Activated B cell treated with CpG ODN at 0.5 μM for 24 hours (primary cell): ENCODE data around the gene LUC7L2. TPM values are rescaled to one million over a fixed set of nuclear protein-coding genes. Genes with fewer than 3 reads are reported as not detected.
"Not testable (repeated sequence)": the region's sequence is repeated elsewhere in the genome, so short reads cannot be mapped to it uniquely, and the experiment has no call there.

Experiments used
- ATAC-seq: fragments of 200-7000 bp; cut with Tn5 transposase; one replicate; pipeline ENCODE4 v1.10.0; 2021; ENCODE audit warnings: low read depth, mild to moderate bottlenecking, moderate library complexity
- CTCF ChIA-PET: fragments of 350-600 bp; sonication (Branson Sonifier 250); formaldehyde crosslinking; loops from one replicate; lab custom pipeline; 2021; ENCODE audit warnings: antibody characterized with exemption; lab: Charles Lee
- POLR2A ChIA-PET: fragments of 350-600 bp; sonication (Branson Sonifier 250); formaldehyde crosslinking; loops from one replicate; lab custom pipeline; 2021; ENCODE audit warnings: antibody characterized with exemption; lab: Charles Lee
- DNase-seq: peaks from one replicate; pipeline ENCODE4 v3.0.0; 2022
- H3K27ac Mint-ChIP-seq: one replicate; pipeline ENCODE4 v1.8.0; 2020; ENCODE audit warnings: mixed read lengths
- H3K27me3 Mint-ChIP-seq: one replicate; pipeline ENCODE4 v1.8.0; 2021; ENCODE audit warnings: mixed read lengths
- H3K36me3 Mint-ChIP-seq: one replicate; pipeline ENCODE4 v1.8.0; 2021; ENCODE audit warnings: low read depth, mixed read lengths
- H3K4me1 Mint-ChIP-seq: one replicate; pipeline ENCODE4 v1.8.0; 2021; ENCODE audit warnings: mixed read lengths
- H3K4me3 Mint-ChIP-seq: one replicate; pipeline ENCODE4 v1.8.0; 2020; ENCODE audit warnings: mild to moderate bottlenecking, mixed read lengths
- H3K9me3 Mint-ChIP-seq: one replicate; pipeline ENCODE4 v1.8.0; 2020; ENCODE audit warnings: mixed read lengths
- intact Hi-C: fragments of 100-400 bp; cut with micrococcal nuclease; formaldehyde crosslinking; loops from one replicate; pipeline ENCODE4 v1.15.1; 2024
- total RNA-seq: library from RNA; stranded (reverse); gene quantifications from 2 replicates; pipeline ENCODE4 v1.2.3, GENCODE V29; 2022
- TF ChIP-seq, protein P1 (sequence below): fragments of 200-600 bp; IDR thresholded peaks from one replicate; pipeline ENCODE4 v1.8.0; 2022; ENCODE audit warnings: antibody characterized with exemption, mild to moderate bottlenecking

LUC7L2 gene
- total RNA-seq, 1 donor from 2014 or later: 118 TPM

DNA sequence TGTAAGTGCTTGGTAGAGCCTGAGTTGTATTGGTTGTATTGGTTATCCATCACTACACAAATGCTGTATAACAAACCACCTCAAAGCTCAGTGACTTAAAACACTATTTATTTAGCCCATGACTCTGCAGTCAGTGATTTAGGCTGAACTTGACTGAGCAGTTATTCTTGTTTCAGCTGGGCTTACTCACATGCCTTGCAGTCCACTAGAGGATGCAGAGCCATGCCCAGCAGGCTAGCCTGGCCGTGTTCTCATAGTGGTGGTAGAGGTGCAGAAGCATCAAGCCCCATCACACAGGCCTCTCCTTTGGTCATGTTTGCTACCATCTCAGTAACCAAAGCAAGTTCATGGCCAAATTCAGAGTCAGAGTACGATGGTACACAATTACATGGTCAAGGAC is 43.9 kb downstream of the LUC7L2 start:
- Mint-ChIP-seq H3K27me3 (no peaks in the 10 kb centered on the region), H3K36me3 (peaks cover 80% of the 10 kb centered on the region)

DNA sequence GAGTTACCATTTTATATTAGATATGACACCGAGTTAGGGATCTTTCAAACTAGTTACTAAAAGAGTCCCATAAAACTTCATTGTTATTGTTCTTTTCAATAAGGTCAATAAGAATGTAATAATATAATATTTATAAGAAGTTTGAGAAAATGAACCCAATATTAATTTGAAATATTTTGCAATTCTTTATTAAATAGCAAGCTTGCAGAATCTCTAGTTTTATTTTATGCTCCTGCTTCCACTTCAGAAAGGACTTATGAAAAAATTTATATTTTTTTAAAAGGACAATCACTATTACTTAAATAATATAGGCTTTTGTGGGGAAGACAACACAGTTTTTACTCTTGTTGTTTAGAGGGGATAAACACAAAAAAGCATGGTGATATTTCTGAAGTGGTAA is 47.9 kb downstream of the LUC7L2 start:
- Mint-ChIP-seq H3K4me3 (no peak overlapping the region), H3K27ac (no peak overlapping the region), H3K27me3 (no peaks in the 10 kb centered on the region), H3K36me3 (peaks cover 75% of the 10 kb centered on the region), H3K4me1 (no peaks in the 10 kb centered on the region), H3K9me3 (no peaks in the 10 kb centered on the region)
- ChIA-PET CTCF (no interaction called here), POLR2A (no interaction called here)
- TF ChIP-seq, protein P1, sequence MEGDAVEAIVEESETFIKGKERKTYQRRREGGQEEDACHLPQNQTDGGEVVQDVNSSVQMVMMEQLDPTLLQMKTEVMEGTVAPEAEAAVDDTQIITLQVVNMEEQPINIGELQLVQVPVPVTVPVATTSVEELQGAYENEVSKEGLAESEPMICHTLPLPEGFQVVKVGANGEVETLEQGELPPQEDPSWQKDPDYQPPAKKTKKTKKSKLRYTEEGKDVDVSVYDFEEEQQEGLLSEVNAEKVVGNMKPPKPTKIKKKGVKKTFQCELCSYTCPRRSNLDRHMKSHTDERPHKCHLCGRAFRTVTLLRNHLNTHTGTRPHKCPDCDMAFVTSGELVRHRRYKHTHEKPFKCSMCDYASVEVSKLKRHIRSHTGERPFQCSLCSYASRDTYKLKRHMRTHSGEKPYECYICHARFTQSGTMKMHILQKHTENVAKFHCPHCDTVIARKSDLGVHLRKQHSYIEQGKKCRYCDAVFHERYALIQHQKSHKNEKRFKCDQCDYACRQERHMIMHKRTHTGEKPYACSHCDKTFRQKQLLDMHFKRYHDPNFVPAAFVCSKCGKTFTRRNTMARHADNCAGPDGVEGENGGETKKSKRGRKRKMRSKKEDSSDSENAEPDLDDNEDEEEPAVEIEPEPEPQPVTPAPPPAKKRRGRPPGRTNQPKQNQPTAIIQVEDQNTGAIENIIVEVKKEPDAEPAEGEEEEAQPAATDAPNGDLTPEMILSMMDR: no peak
- DNase-seq (no peak), ATAC-seq (no peak)
- intact Hi-C loops: loop anchor here (5.0 kb wide), 1 partner anchor 35 kb away; no protein-coding TSS in a partner anchor

More for the DNA sequence above, 43.9 kb downstream of the LUC7L2 start:
- TF ChIP-seq, protein P1: no peak
- ChIA-PET POLR2A (no interaction called here), CTCF (no interaction called here)
- no peak for ATAC-seq
- H3K9me3 Mint-ChIP-seq: no peaks in the 10 kb centered on the region
- H3K4me3 Mint-ChIP-seq: no peak overlapping the region
- intact Hi-C loops: no loop called here
- H3K4me1 Mint-ChIP-seq: no peaks in the 10 kb centered on the region
- H3K27ac Mint-ChIP-seq: no peak overlapping the region
- DNase-seq: no peak

DNA sequence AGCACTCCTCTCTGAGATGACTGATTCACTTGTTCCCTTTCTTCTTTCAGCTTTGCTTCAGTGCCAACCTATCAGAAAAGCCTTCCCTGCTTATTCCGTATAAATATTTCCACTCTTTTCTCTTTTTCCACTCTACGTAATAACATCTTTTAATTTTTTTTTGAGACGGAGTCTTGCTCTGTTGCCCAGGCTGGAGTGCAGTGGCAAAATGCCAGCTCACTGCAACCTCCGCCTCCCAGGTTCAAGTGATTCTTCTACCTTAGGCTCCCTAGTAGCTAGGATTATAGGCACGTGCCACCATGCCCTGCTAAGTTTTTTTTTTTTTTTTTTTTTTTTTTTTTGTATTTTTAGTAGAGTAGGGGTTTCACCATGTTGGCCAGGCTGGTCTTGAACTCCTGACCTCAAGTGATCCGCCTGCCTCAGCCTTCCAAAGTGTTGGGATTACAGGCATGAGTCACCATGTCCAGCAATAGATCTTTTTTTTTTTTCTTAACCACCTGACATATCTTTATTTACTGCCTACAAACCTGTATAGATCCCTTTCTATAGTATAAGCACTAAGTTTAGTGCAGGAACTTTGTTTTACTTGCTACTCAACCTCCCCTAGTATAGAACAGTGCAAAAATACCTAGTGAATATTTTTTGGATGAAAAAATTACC is 55.2 kb downstream of the LUC7L2 start:
- intact Hi-C loops: not testable (repeated sequence)

DNA sequence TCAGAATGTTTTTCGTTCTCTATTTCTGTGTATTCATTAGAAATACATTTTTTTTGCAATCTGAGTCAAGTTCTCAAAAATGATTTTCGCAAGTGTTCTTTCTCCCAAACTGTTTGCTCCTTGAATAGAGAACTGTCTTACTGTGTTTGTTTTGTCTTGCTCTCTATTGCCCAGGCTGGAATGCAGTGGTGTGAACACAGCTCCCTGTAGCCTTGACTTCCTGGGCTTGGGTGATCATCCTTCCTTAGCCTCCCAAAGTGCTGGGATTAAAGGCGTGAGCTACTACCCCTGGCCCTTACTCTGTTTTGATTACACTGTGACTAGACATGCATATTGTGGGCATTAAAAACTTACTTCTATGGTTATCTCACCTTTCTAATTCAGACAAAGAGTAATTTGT is 56.7 kb downstream of the LUC7L2 start:
- ATAC-seq (no peak), DNase-seq (no peak)
- H3K27me3 Mint-ChIP-seq: no peaks in the 10 kb centered on the region
- CTCF ChIA-PET: no interaction called here
- POLR2A ChIA-PET: no interaction called here
- peaks cover 88% of the 10 kb centered on the region for H3K36me3 Mint-ChIP-seq
- intact Hi-C loops: loop anchor here (2.0 kb wide), 1 partner anchor 22 kb away; no protein-coding TSS in a partner anchor
- no peaks in the 10 kb centered on the region for H3K9me3 Mint-ChIP-seq
- H3K4me3 Mint-ChIP-seq: no peak overlapping the region
- no peak overlapping the region for H3K27ac Mint-ChIP-seq
- H3K4me1 Mint-ChIP-seq: no peaks in the 10 kb centered on the region
- TF ChIP-seq, protein P1: no peak

More for the DNA sequence above, 55.2 kb downstream of the LUC7L2 start:
- H3K27ac Mint-ChIP-seq, H3K9me3 Mint-ChIP-seq, H3K4me1 Mint-ChIP-seq, H3K27me3 Mint-ChIP-seq, CTCF ChIA-PET, ATAC-seq, DNase-seq, POLR2A ChIA-PET, H3K4me3 Mint-ChIP-seq: not testable (repeated sequence)
- H3K36me3 Mint-ChIP-seq: peaks cover 81% of the 10 kb centered on the region

DNA sequence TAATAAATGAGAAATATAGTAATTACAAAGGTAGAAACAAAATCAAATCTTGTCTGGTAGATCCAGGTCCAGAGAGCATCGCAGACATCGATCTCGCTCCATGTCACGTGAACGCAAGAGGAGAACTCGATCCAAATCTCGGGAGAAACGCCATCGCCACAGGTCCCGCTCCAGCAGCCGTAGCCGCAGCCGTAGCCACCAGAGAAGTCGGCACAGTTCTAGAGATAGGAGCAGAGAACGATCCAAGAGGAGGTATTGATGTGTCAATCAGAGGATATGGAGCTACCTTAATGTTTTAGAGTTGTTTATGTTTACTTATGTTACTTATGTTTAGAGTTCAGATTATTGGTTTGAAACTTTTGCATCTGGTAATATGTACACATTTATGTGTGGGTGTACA is 57.8 kb downstream of the LUC7L2 start:
- no peak overlapping the region for H3K27ac Mint-ChIP-seq
- H3K9me3 Mint-ChIP-seq: no peaks in the 10 kb centered on the region
- TF ChIP-seq, protein P1: no peak
- no peak for ATAC-seq
- no peaks in the 10 kb centered on the region for H3K4me1 Mint-ChIP-seq
- no peaks in the 10 kb centered on the region for H3K27me3 Mint-ChIP-seq
- peaks cover 84% of the 10 kb centered on the region for H3K36me3 Mint-ChIP-seq
- DNase-seq: no peak
- no peak overlapping the region for H3K4me3 Mint-ChIP-seq
- ChIA-PET POLR2A (no interaction called here), CTCF (no interaction called here)
- intact Hi-C loops: loop anchor here (2.0 kb wide), 1 partner anchor 23 kb away; no protein-coding TSS in a partner anchor
